ENCODE results near the gene RPS18. TPM values are rescaled to one million over a fixed set of nuclear protein-coding genes. Genes with fewer than 3 reads are reported as not detected.

Gene RPS18
- total and polyA plus RNA-seq, 9 of the 15 experiments (the other 6 are each of a cell fraction or from before 2014, with no cell fraction given): 5,023 to 17,516 (median 8,131) TPM

DNA sequence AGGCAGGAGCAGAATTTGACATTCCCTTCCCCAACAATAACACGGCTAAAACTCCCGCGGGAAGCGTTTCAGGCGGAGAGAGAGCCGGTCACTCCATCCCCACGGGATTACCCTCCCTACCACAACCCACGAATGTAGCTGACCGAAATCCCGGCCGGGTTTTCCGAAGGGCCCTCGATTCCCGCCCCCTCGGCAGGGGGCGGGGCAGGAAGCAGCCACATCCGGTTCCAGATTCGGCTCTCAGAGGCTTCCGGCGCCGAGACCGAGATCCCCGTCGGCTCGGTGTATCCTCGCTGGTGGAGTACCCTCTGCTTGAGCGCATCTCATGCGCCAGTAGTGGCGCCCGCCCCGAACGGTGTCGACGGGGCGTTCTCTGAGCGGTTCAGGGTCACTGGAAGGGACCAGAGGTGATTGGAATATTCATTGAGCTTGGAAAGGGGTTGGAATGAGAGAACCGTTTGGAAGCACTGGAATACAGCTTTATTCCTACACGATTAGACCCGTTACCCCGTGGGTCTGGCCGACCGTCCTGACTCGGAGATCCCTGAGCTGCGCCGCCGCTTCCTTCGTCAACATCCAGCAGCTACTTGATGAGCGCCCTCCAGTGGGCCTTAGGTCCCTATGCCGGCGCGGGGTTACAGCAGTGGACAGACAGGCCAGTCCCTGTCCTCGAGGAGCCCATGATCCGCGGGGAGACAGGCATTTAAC, 27.5 kb downstream of the RPS18 start (continued):
- TF ChIP-seq, protein P1, sequence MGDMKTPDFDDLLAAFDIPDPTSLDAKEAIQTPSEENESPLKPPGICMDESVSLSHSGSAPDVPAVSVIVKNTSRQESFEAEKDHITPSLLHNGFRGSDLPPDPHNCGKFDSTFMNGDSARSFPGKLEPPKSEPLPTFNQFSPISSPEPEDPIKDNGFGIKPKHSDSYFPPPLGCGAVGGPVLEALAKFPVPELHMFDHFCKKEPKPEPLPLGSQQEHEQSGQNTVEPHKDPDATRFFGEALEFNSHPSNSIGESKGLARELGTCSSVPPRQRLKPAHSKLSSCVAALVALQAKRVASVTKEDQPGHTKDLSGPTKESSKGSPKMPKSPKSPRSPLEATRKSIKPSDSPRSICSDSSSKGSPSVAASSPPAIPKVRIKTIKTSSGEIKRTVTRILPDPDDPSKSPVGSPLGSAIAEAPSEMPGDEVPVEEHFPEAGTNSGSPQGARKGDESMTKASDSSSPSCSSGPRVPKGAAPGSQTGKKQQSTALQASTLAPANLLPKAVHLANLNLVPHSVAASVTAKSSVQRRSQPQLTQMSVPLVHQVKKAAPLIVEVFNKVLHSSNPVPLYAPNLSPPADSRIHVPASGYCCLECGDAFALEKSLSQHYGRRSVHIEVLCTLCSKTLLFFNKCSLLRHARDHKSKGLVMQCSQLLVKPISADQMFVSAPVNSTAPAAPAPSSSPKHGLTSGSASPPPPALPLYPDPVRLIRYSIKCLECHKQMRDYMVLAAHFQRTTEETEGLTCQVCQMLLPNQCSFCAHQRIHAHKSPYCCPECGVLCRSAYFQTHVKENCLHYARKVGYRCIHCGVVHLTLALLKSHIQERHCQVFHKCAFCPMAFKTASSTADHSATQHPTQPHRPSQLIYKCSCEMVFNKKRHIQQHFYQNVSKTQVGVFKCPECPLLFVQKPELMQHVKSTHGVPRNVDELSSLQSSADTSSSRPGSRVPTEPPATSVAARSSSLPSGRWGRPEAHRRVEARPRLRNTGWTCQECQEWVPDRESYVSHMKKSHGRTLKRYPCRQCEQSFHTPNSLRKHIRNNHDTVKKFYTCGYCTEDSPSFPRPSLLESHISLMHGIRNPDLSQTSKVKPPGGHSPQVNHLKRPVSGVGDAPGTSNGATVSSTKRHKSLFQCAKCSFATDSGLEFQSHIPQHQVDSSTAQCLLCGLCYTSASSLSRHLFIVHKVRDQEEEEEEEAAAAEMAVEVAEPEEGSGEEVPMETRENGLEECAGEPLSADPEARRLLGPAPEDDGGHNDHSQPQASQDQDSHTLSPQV (IDR thresholded peaks at IDR 0.05): peak; percentile 42; the same call in 1 of the 2 replicates
- TF ChIP-seq HNRNPLL (IDR thresholded peaks at IDR 0.05; ENCODE audit: low read depth, low read length, poor library complexity, severe bottlenecking): peak; percentile 61
- TF ChIP-seq CXXC5 (CRISPR knock-in tag; IDR thresholded peaks at IDR 0.05): peak; percentile 70
- TF ChIP-seq ZNF146 (CRISPR knock-in tag; IDR thresholded peaks at IDR 0.05; ENCODE audit: unreplicated experiment): no peak
- TF ChIP-seq ELF1 (tag; IDR thresholded peaks at IDR 0.05): peak; percentile 90
- TF ChIP-seq RB1 (IDR thresholded peaks at IDR 0.05; ENCODE audit: low read depth): peak; percentile 56
- peak; percentile 70 for TF ChIP-seq SMC3 (conservative IDR thresholded peaks at IDR 0.05; ENCODE audit: insufficient read depth, low read depth, low read length)
- peak; percentile 79; the same call in 1 of the 2 replicates for TF ChIP-seq PHF8 (IDR thresholded peaks at IDR 0.05; ENCODE audit: borderline replicate concordance, low read length)
- TF ChIP-seq TARDBP (IDR thresholded peaks at IDR 0.05): peak; percentile 23; the same call in 1 of the 2 replicates
- TF ChIP-seq MAZ (CRISPR knock-in tag; conservative IDR thresholded peaks at IDR 0.05 in 1 of 2, IDR thresholded peaks at IDR 0.05 in 1 of 2): peak; percentile 14 to 68; a peak in 2 of 4 replicates
- peak; percentile 57; the same call in 1 of the 2 replicates for TF ChIP-seq MEF2A (IDR thresholded peaks at IDR 0.05; ENCODE audit: control insufficient read depth, low read depth, low read length)
- TF ChIP-seq HMG20A (CRISPR knock-in tag; conservative IDR thresholded peaks at IDR 0.05): no peak
- no peak for TF ChIP-seq ZNF23 (CRISPR knock-in tag; IDR thresholded peaks at IDR 0.05)
- peak; percentile 99 for TF ChIP-seq POLR2A (conservative IDR thresholded peaks at IDR 0.05)
- peak; percentile 69; the same call in 1 of the 2 replicates for TF ChIP-seq XRCC5 (IDR thresholded peaks at IDR 0.05; ENCODE audit: low read depth, low read length)
- TF ChIP-seq ZNF274 (IDR thresholded peaks at IDR 0.05; ENCODE audit: borderline replicate concordance, low read depth, low read length): no peak
- TF ChIP-seq MAFF (IDR thresholded peaks at IDR 0.05; ENCODE audit: low read length): no peak
- TF ChIP-seq STAT5A (IDR thresholded peaks at IDR 0.05; ENCODE audit: borderline replicate concordance, low read length): no peak
- peak; percentile 68 to 69 for TF ChIP-seq RAD21 (CRISPR knock-in tag; conservative IDR thresholded peaks at IDR 0.05 in 1 of 2, IDR thresholded peaks at IDR 0.05 in 1 of 2)
- TF ChIP-seq MBD2 (IDR thresholded peaks at IDR 0.05; ENCODE audit: borderline replicate concordance, low read depth): peak; percentile 76; the same call in 1 of the 2 replicates
- TF ChIP-seq, protein P2, sequence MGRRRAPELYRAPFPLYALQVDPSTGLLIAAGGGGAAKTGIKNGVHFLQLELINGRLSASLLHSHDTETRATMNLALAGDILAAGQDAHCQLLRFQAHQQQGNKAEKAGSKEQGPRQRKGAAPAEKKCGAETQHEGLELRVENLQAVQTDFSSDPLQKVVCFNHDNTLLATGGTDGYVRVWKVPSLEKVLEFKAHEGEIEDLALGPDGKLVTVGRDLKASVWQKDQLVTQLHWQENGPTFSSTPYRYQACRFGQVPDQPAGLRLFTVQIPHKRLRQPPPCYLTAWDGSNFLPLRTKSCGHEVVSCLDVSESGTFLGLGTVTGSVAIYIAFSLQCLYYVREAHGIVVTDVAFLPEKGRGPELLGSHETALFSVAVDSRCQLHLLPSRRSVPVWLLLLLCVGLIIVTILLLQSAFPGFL (CRISPR knock-in tag; IDR thresholded peaks at IDR 0.05): no peak

Data from K562 (cell line).